ENCODE measurements around the gene PLXDC2. TPM values are rescaled to one million over a fixed set of nuclear protein-coding genes. Genes with fewer than 3 reads are reported as not detected.
A peak's percentile ranks its signal among the peaks of the same experiment; 100 is the strongest.

Gene PLXDC2
- total and polyA plus RNA-seq, 3 experiments from 2014 or later = 0.15 to 1.5 (median 0.38) TPM

DNA sequence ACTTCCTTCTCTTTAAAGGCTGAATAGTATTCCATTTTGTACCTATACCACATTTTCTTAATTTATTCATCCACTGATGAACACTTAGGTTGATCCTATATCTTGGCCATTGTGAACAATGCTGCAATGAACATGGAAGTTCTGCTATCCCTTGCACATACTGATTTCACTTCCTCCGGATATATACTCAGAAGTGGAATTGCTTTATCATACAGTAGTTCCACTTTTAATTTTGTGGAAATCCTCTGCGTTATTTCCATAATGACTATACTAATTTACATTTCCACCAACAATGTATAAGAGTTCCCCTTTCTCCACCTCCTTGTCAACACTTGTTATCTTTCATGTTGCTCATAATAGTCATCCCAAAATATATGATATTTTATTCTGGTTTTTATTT, 312.6 kb downstream of the PLXDC2 start:
- POLR2A ChIA-PET = no interaction called here
- H3K27me3 Mint-ChIP-seq = no peaks in the 10 kb centered on the region
- Histone ChIP-seq H3K27me3 (ENCODE audit: insufficient read depth, low read length, poor library complexity, severe bottlenecking) (no peaks in the 10 kb centered on the region), H3K4me3 (ENCODE audit: low read length) (no peak overlapping the region), H3K4me1 (ENCODE audit: insufficient read depth, low read length) (no peaks in the 10 kb centered on the region), H3K36me3 (ENCODE audit: insufficient read depth, low read length) (no peaks in the 10 kb centered on the region), H3K27ac (ENCODE audit: low read depth, low read length) (no peak overlapping the region), H3K9me3 (ENCODE audit: low read length) (no peaks in the 10 kb centered on the region)
- no peak for DNase-seq
- H3K4me3 Mint-ChIP-seq = no peak overlapping the region
- no peaks in the 10 kb centered on the region for H3K4me1 Mint-ChIP-seq
- no peaks in the 10 kb centered on the region for H3K36me3 Mint-ChIP-seq
- H3K9me3 Mint-ChIP-seq = peaks cover 4 to 45% (median 10%) of the 10 kb centered on the region in 5 donors
- H3K27ac Mint-ChIP-seq = no peak overlapping the region
- CTCF ChIA-PET = no interaction called here

DNA sequence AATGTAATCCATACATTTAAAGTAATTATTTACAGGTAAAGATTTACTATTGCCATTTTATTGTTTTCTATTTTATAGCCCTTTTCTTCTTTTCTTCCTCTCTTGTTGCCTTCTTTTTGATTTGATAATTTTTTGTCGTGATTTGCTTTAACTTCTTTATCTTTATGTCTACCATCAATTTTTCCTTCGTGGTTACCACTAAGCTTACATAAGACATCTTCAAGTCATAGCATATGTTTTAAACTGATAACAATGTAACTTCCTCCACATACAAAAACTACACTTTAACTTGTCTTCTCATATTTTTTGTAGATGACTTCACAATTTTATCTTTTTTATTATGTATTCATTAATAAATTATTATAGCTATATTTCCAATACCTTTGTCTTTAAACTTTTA, 316.6 kb downstream of the PLXDC2 start:
- no peaks in the 10 kb centered on the region for H3K4me1 ChIP-seq (ENCODE audit: insufficient read depth, low read length)

DNA sequence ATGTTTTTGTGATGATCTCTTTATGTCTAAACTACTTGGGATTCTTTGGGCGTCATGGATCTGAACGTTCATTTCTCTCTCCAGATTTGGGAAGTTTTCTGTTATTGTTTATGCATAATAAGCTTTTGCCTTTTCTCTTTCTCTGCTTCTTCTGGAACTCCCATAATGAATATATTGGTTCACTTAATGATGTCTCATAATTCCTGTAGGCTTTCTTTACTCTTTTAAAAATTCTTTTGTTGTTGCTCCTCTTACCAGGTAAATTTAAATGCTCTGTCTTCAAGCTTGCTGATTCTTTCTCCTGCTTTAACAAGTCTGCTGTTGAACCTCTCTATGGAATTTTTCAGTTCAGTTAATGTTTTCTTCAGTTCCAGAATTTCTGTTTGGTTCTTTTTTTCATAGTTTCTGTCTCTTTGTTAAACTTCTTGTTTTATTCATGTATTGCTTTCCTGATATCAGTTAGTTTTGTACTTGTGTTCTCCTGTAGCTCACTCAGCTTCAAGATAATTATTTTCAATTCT, 317.5 kb downstream of the PLXDC2 start:
- H3K27me3 ChIP-seq (ENCODE audit: insufficient read depth, low read length, poor library complexity, severe bottlenecking) = no peaks in the 10 kb centered on the region
- H3K36me3 ChIP-seq (ENCODE audit: insufficient read depth, low read length) = no peaks in the 10 kb centered on the region
- H3K9me3 Mint-ChIP-seq = peaks cover 5 to 32% (median 16%) of the 10 kb centered on the region in 5 donors
- H3K4me3 ChIP-seq (ENCODE audit: low read length) = no peak overlapping the region
- H3K36me3 Mint-ChIP-seq = no peaks in the 10 kb centered on the region
- H3K27ac ChIP-seq (ENCODE audit: low read depth, low read length) = no peak overlapping the region
- no peaks in the 10 kb centered on the region for H3K4me1 Mint-ChIP-seq
- H3K27me3 Mint-ChIP-seq = no peaks in the 10 kb centered on the region
- H3K4me3 Mint-ChIP-seq = peak overlapping the region in 1 of 7 donors; percentile 1
- no peak overlapping the region for H3K27ac Mint-ChIP-seq
- H3K4me1 ChIP-seq (ENCODE audit: insufficient read depth, low read length) = no peaks in the 10 kb centered on the region
- no peaks in the 10 kb centered on the region for H3K9me3 ChIP-seq (ENCODE audit: low read length)
- no peak for DNase-seq
- ChIA-PET CTCF (no interaction called here), POLR2A (no interaction called here)

More for the DNA sequence above, 316.6 kb downstream of the PLXDC2 start:
- Mint-ChIP-seq H3K4me3 (no peak overlapping the region), H3K27ac (no peak overlapping the region), H3K4me1 (no peaks in the 10 kb centered on the region), H3K36me3 (no peaks in the 10 kb centered on the region), H3K27me3 (no peaks in the 10 kb centered on the region), H3K9me3 (peaks cover 5 to 32% (median 16%) of the 10 kb centered on the region in 5 donors)
- Histone ChIP-seq H3K27me3 (ENCODE audit: insufficient read depth, low read length, poor library complexity, severe bottlenecking) (no peaks in the 10 kb centered on the region), H3K4me3 (ENCODE audit: low read length) (no peak overlapping the region), H3K9me3 (ENCODE audit: low read length) (no peaks in the 10 kb centered on the region), H3K36me3 (ENCODE audit: insufficient read depth, low read length) (no peaks in the 10 kb centered on the region), H3K27ac (ENCODE audit: low read depth, low read length) (no peak overlapping the region)
- CTCF ChIA-PET = no interaction called here
- POLR2A ChIA-PET = no interaction called here
- DNase-seq = no peak

DNA sequence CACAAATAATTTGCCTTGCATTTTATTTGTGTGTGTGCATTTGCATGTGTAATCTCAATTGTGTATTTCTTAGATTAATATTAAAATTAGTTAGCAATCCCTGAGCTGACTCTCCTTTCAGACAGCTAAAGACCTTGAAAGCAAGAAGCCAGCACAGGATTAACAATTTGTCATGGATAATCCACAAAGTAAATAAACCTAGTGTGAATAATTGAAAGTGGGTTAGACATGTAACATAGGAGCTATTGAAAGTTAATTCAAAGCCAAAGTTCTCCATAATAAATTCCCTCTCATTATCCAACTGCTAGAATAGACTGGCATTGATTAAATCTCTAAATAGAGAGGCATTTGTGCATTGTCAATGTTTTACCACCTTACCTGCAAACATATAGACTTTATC, 326.1 kb downstream of the PLXDC2 start:
- peaks cover 0 to 12% (median 2%) of the 10 kb centered on the region in 5 donors for H3K9me3 Mint-ChIP-seq
- H3K27ac Mint-ChIP-seq = no peak overlapping the region
- H3K27ac ChIP-seq (ENCODE audit: low read depth, low read length) = no peak overlapping the region
- H3K36me3 ChIP-seq (ENCODE audit: insufficient read depth, low read length) = no peaks in the 10 kb centered on the region
- POLR2A ChIA-PET = no interaction called here
- H3K36me3 Mint-ChIP-seq = no peaks in the 10 kb centered on the region
- H3K4me1 ChIP-seq (ENCODE audit: insufficient read depth, low read length) = no peaks in the 10 kb centered on the region
- H3K4me3 Mint-ChIP-seq = no peak overlapping the region
- CTCF ChIA-PET = no interaction called here
- H3K4me1 Mint-ChIP-seq = no peaks in the 10 kb centered on the region
- H3K4me3 ChIP-seq (ENCODE audit: low read length) = no peak overlapping the region
- H3K9me3 ChIP-seq (ENCODE audit: low read length) = no peaks in the 10 kb centered on the region
- no peaks in the 10 kb centered on the region for H3K27me3 ChIP-seq (ENCODE audit: insufficient read depth, low read length, poor library complexity, severe bottlenecking)
- no peaks in the 10 kb centered on the region for H3K27me3 Mint-ChIP-seq
- DNase-seq = no peak

DNA sequence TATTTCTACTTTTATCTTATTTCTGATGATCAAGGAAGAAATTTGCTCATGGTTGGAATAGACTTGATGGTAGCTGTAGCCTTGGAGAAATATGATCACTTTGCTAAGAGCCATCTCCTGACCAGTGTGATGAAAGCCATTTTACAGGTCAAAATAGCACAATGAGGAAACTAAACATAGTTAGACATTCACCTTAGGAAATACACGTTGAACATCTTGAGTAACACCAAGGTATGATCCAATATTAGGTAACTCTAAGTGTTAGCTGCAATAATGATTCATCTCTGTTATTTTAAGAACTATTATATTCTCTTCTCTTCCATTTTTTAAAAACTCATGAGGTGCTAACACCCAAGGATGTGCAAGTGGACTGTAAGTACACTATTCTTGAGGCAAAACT, 328.0 kb downstream of the PLXDC2 start:
- peaks cover 0 to 16% (median 2%) of the 10 kb centered on the region in 5 donors for H3K9me3 Mint-ChIP-seq
- H3K27ac Mint-ChIP-seq = no peak overlapping the region
- H3K27ac ChIP-seq (ENCODE audit: low read depth, low read length) = no peak overlapping the region
- no peaks in the 10 kb centered on the region for H3K4me1 ChIP-seq (ENCODE audit: insufficient read depth, low read length)
- no peak overlapping the region for H3K4me3 Mint-ChIP-seq
- POLR2A ChIA-PET = no interaction called here
- no peaks in the 10 kb centered on the region for H3K9me3 ChIP-seq (ENCODE audit: low read length)
- H3K27me3 ChIP-seq (ENCODE audit: insufficient read depth, low read length, poor library complexity, severe bottlenecking) = no peaks in the 10 kb centered on the region
- H3K27me3 Mint-ChIP-seq = no peaks in the 10 kb centered on the region
- H3K36me3 ChIP-seq (ENCODE audit: insufficient read depth, low read length) = no peaks in the 10 kb centered on the region
- DNase-seq = no peak
- CTCF ChIA-PET = no interaction called here
- H3K4me1 Mint-ChIP-seq = no peaks in the 10 kb centered on the region
- H3K36me3 Mint-ChIP-seq = no peaks in the 10 kb centered on the region
- no peak overlapping the region for H3K4me3 ChIP-seq (ENCODE audit: low read length)

DNA sequence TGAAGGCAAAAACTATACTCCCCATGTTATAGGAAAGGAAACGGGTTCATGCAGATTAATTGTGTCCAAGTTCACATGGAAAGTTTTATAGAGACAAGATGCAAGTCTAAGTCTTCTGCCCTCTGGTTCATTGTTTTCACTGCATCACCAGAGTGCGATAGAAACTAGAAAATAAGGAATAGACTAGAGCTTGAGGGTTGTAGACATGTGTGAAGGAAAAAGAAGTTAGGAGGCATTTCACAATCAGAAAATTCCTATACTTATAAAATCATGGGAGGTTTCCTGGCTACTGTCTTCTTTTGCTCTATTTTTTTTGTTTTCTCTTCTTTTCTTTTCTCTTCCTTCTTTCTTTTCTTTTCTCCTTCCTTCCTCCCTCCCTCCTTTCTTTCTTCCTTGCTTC, 329.8 kb downstream of the PLXDC2 start:
- Mint-ChIP-seq H3K36me3 (no peaks in the 10 kb centered on the region), H3K9me3 (peaks cover 2 to 25% (median 4%) of the 10 kb centered on the region in 5 donors), H3K27ac (no peak overlapping the region), H3K4me3 (no peak overlapping the region), H3K4me1 (no peaks in the 10 kb centered on the region), H3K27me3 (no peaks in the 10 kb centered on the region)
- no peak overlapping the region for H3K27ac ChIP-seq (ENCODE audit: low read depth, low read length)
- ChIA-PET POLR2A (no interaction called here), CTCF (no interaction called here)
- no peaks in the 10 kb centered on the region for H3K4me1 ChIP-seq (ENCODE audit: insufficient read depth, low read length)
- no peaks in the 10 kb centered on the region for H3K27me3 ChIP-seq (ENCODE audit: insufficient read depth, low read length, poor library complexity, severe bottlenecking)
- no peaks in the 10 kb centered on the region for H3K36me3 ChIP-seq (ENCODE audit: insufficient read depth, low read length)
- H3K9me3 ChIP-seq (ENCODE audit: low read length) = no peaks in the 10 kb centered on the region
- H3K4me3 ChIP-seq (ENCODE audit: low read length) = no peak overlapping the region
- no peak for DNase-seq

DNA sequence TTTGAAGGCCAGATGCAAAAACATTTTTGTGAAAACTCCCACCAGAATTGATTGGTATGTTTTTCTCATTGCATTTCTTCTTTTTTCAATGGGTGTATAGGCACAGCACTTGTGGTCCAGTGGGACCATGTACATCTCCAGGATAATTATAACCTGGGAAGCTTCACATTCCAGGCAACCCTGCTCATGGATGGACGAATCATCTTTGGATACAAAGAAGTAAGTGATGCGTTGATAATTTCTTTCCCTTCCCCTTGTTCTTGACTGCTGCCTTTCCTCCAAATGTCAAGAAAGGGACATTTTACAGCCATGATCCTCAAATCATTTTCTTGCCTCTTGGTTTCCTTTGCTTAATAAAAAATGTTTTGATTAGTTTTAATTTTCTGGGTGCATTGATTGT, 331.5 kb downstream of the PLXDC2 start:
- no peak overlapping the region for H3K27ac Mint-ChIP-seq
- no peaks in the 10 kb centered on the region for H3K27me3 ChIP-seq (ENCODE audit: insufficient read depth, low read length, poor library complexity, severe bottlenecking)
- CTCF ChIA-PET = no interaction called here

DNA sequence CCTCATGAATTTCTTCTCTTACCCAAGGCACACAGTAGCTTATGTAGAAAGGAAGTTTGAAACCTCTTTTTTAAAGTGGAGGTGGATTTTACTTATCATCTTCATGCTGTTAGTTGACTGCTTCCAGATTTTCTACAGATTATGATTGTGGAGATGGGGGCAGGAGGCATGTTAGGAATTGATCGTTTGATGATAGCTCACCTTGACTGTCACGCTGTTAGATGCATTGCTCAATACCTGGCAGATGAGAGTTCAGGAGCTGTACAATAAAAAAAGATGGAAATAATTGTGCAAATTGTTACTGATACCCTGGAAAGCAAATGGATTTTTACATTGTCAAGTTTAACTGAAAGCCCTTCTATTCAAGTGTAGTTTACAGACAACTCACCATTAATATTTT, 340.3 kb downstream of the PLXDC2 start:
- Histone ChIP-seq H3K4me3 (ENCODE audit: low read length) (no peak overlapping the region), H3K36me3 (ENCODE audit: insufficient read depth, low read length) (no peaks in the 10 kb centered on the region), H3K4me1 (ENCODE audit: insufficient read depth, low read length) (no peaks in the 10 kb centered on the region), H3K27ac (ENCODE audit: low read depth, low read length) (no peak overlapping the region), H3K27me3 (ENCODE audit: insufficient read depth, low read length, poor library complexity, severe bottlenecking) (no peaks in the 10 kb centered on the region), H3K9me3 (ENCODE audit: low read length) (no peaks in the 10 kb centered on the region)
- ChIA-PET CTCF (no interaction called here), POLR2A (no interaction called here)
- H3K9me3 Mint-ChIP-seq = peaks cover 0 to 12% (median 8%) of the 10 kb centered on the region in 5 donors
- no peaks in the 10 kb centered on the region for H3K4me1 Mint-ChIP-seq
- DNase-seq = no peak
- no peak overlapping the region for H3K4me3 Mint-ChIP-seq
- no peak overlapping the region for H3K27ac Mint-ChIP-seq
- H3K36me3 Mint-ChIP-seq = peaks cover 0 to 5% (median 0%) of the 10 kb centered on the region in 3 donors
- H3K27me3 Mint-ChIP-seq = no peaks in the 10 kb centered on the region

More for the DNA sequence above, 331.5 kb downstream of the PLXDC2 start:
- no peak overlapping the region for H3K27ac ChIP-seq (ENCODE audit: low read depth, low read length)
- H3K4me1 Mint-ChIP-seq = no peaks in the 10 kb centered on the region
- H3K4me3 ChIP-seq (ENCODE audit: low read length) = no peak overlapping the region
- H3K4me3 Mint-ChIP-seq = no peak overlapping the region
- H3K27me3 Mint-ChIP-seq = no peaks in the 10 kb centered on the region
- POLR2A ChIA-PET = no interaction called here
- DNase-seq = no peak
- H3K9me3 Mint-ChIP-seq = peaks cover 2 to 25% (median 5%) of the 10 kb centered on the region in 5 donors
- H3K4me1 ChIP-seq (ENCODE audit: insufficient read depth, low read length) = no peaks in the 10 kb centered on the region
- H3K36me3 Mint-ChIP-seq = no peaks in the 10 kb centered on the region
- no peaks in the 10 kb centered on the region for H3K36me3 ChIP-seq (ENCODE audit: insufficient read depth, low read length)
- no peaks in the 10 kb centered on the region for H3K9me3 ChIP-seq (ENCODE audit: low read length)

DNA sequence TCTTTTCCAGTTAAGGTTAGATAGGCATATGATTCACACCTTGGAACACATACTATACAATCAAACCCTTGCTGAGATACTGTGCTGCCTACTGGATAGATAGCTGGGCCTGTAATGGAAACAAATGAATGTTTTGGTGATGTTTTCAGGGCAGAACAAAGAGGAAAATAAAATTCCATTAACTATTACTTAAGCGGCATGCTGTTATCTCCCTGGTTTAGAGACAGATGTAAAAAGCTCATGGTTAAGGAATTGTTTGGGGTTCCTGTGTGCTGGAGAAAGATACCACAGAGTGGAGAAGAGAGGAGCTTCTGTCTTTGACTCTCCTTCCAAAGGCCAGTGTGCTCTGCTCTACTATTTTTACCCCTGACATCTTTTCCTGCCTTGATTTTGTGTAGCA, 341.1 kb downstream of the PLXDC2 start:
- no peak overlapping the region for H3K4me3 ChIP-seq (ENCODE audit: low read length)
- H3K36me3 Mint-ChIP-seq = peaks cover 0 to 5% (median 0%) of the 10 kb centered on the region in 3 donors
- no peaks in the 10 kb centered on the region for H3K9me3 ChIP-seq (ENCODE audit: low read length)
- DNase-seq = no peak
- no peak overlapping the region for H3K4me3 Mint-ChIP-seq
- H3K36me3 ChIP-seq (ENCODE audit: insufficient read depth, low read length) = no peaks in the 10 kb centered on the region
- H3K4me1 ChIP-seq (ENCODE audit: insufficient read depth, low read length) = no peaks in the 10 kb centered on the region
- H3K27me3 Mint-ChIP-seq = no peaks in the 10 kb centered on the region
- H3K27me3 ChIP-seq (ENCODE audit: insufficient read depth, low read length, poor library complexity, severe bottlenecking) = no peaks in the 10 kb centered on the region
- POLR2A ChIA-PET = no interaction called here
- H3K27ac ChIP-seq (ENCODE audit: low read depth, low read length) = no peak overlapping the region
- no peaks in the 10 kb centered on the region for H3K4me1 Mint-ChIP-seq
- peaks cover 0 to 12% (median 8%) of the 10 kb centered on the region in 5 donors for H3K9me3 Mint-ChIP-seq
- H3K27ac Mint-ChIP-seq = no peak overlapping the region
- CTCF ChIA-PET = no interaction called here
